ENCODE data around the gene C10orf71. TPM values are rescaled to one million over a fixed set of nuclear protein-coding genes. Genes with fewer than 3 reads are reported as not detected.

The C10orf71 gene
- total RNA-seq, 1 experiment from 2014 or later: not detected

- Histone ChIP-seq H3K27me3 (replicated peaks; ENCODE audit: control insufficient read depth, insufficient read depth, low read length) (no peaks in the 10 kb centered on the region; the same call in 1 of the 2 replicates), H3K4me1 (no peaks in the 10 kb centered on the region), H3K4me3 (ENCODE audit: low read depth, low read length) (no peak overlapping the region), H3K36me3 (ENCODE audit: control insufficient read depth, insufficient read depth, low read length) (no peaks in the 10 kb centered on the region), H3K9me3 (no peaks in the 10 kb centered on the region)
- Mint-ChIP-seq H3K4me3 (ENCODE audit: unreplicated experiment) (no peak overlapping the region), H3K9me3 (ENCODE audit: unreplicated experiment) (no peaks in the 10 kb centered on the region), H3K27ac (ENCODE audit: unreplicated experiment) (no peak overlapping the region), H3K36me3 (ENCODE audit: insufficient read depth, unreplicated experiment) (no peaks in the 10 kb centered on the region), H3K4me1 (ENCODE audit: low read depth, unreplicated experiment) (no peaks in the 10 kb centered on the region), H3K27me3 (ENCODE audit: insufficient read depth, unreplicated experiment) (peaks cover 19% of the 10 kb centered on the region)
- ChIA-PET POLR2A (no interaction called here), CTCF (no interaction called here)
- DNase-seq: peak in 1 of 2 experiments; percentile 17
- intact Hi-C loops (cut with micrococcal nuclease; ENCODE audit: unreplicated experiment): no loop called here
- no TSS peak for BruUV-seq (replicated peaks)
- no peak for TF ChIP-seq CTCF (IDR thresholded peaks at IDR 0.05; ENCODE audit: insufficient read depth in 1 of 2, low read depth in 1 of 2, low read length in 1 of 2, severe bottlenecking in 1 of 2, unreplicated experiment in 1 of 2)
Measured at GRCh38 chr10:49313501-49314070, 14.6 kb downstream of the C10orf71 start.

- BruUV-seq (replicated peaks): no TSS peak
- H3K4me1 ChIP-seq: no peaks in the 10 kb centered on the region
- no peak overlapping the region for H3K4me3 ChIP-seq (ENCODE audit: low read depth, low read length)
- no peak for TF ChIP-seq CTCF (IDR thresholded peaks at IDR 0.05; ENCODE audit: insufficient read depth in 1 of 2, low read depth in 1 of 2, low read length in 1 of 2, severe bottlenecking in 1 of 2, unreplicated experiment in 1 of 2)
- Mint-ChIP-seq H3K27ac (ENCODE audit: unreplicated experiment) (no peak overlapping the region), H3K36me3 (ENCODE audit: insufficient read depth, unreplicated experiment) (no peaks in the 10 kb centered on the region), H3K9me3 (ENCODE audit: unreplicated experiment) (no peaks in the 10 kb centered on the region), H3K4me3 (ENCODE audit: unreplicated experiment) (no peak overlapping the region), H3K27me3 (ENCODE audit: insufficient read depth, unreplicated experiment) (peaks cover 19% of the 10 kb centered on the region), H3K4me1 (ENCODE audit: low read depth, unreplicated experiment) (no peaks in the 10 kb centered on the region)
- H3K36me3 ChIP-seq (ENCODE audit: control insufficient read depth, insufficient read depth, low read length): no peaks in the 10 kb centered on the region
- H3K27me3 ChIP-seq (replicated peaks; ENCODE audit: control insufficient read depth, insufficient read depth, low read length): no peaks in the 10 kb centered on the region; the same call in 1 of the 2 replicates
- DNase-seq: no peak
- H3K9me3 ChIP-seq: no peaks in the 10 kb centered on the region
- ChIA-PET CTCF (interaction anchor here (0.6 kb wide), 1 partner anchor 71 kb away, joined by 3 read pairs; no protein-coding TSS in a partner anchor), POLR2A (no interaction called here)
- intact Hi-C loops (cut with micrococcal nuclease; ENCODE audit: unreplicated experiment): no loop called here
Measured at GRCh38 chr10:49314806-49315205, 15.8 kb downstream of the C10orf71 start.

- Mint-ChIP-seq H3K27ac (ENCODE audit: unreplicated experiment) (no peak overlapping the region), H3K36me3 (ENCODE audit: insufficient read depth, unreplicated experiment) (no peaks in the 10 kb centered on the region), H3K4me3 (ENCODE audit: unreplicated experiment) (no peak overlapping the region), H3K4me1 (ENCODE audit: low read depth, unreplicated experiment) (no peaks in the 10 kb centered on the region), H3K27me3 (ENCODE audit: insufficient read depth, unreplicated experiment) (peaks cover 32% of the 10 kb centered on the region), H3K9me3 (ENCODE audit: unreplicated experiment) (no peaks in the 10 kb centered on the region)
- H3K4me3 ChIP-seq (ENCODE audit: low read depth, low read length): no peak overlapping the region
- intact Hi-C loops (cut with micrococcal nuclease; ENCODE audit: unreplicated experiment): no loop called here
- no peaks in the 10 kb centered on the region for H3K27me3 ChIP-seq (replicated peaks; ENCODE audit: control insufficient read depth, insufficient read depth, low read length)
- H3K9me3 ChIP-seq: no peaks in the 10 kb centered on the region
- CTCF ChIA-PET: interaction anchor here (0.6 kb wide), 1 partner anchor 662 kb away, joined by 7 read pairs; no protein-coding TSS in a partner anchor
- no peaks in the 10 kb centered on the region for H3K4me1 ChIP-seq
- POLR2A ChIA-PET: no interaction called here
- no TSS peak for BruUV-seq (replicated peaks)
- DNase-seq: no peak
- TF ChIP-seq CTCF (IDR thresholded peaks at IDR 0.05; ENCODE audit: insufficient read depth in 1 of 2, low read depth in 1 of 2, low read length in 1 of 2, severe bottlenecking in 1 of 2, unreplicated experiment in 1 of 2): no peak
- H3K36me3 ChIP-seq (ENCODE audit: control insufficient read depth, insufficient read depth, low read length): no peaks in the 10 kb centered on the region
Measured at GRCh38 chr10:49318028-49318427, 19.1 kb downstream of the C10orf71 start.

All from Caco-2 (cell line).